AG04450 (cell line): ENCODE results near the gene CCSER1. TPM values are rescaled to one million over a fixed set of nuclear protein-coding genes. Genes with fewer than 3 reads are reported as not detected.
"Not testable (repeated sequence)": the region's sequence is repeated elsewhere in the genome, so short reads cannot be mapped to it uniquely, and the experiment has no call there.

Experiments used
- CTCF ChIA-PET: fragments of 300-600, 350-600 bp; formaldehyde crosslinking; extraction: SDS; loops from one replicate; lab custom pipeline; 2022; ENCODE audit warnings: antibody characterized with exemption, inconsistent platforms; lab: Charles Lee
- POLR2A ChIA-PET: fragments of 350-600 bp; formaldehyde crosslinking; extraction: SDS; loops from one replicate; lab custom pipeline; 2021; ENCODE audit warnings: antibody characterized with exemption, inconsistent platforms; lab: Yijun Ruan, JAX
- DNase-seq: peaks from one replicate; pipeline ENCODE4 v3.0.0-alpha.2; 2011; ENCODE audit warnings: low read depth, low spot score
- H3K27ac ChIP-seq: one replicate; pipeline ENCODE4 v1.5.1; 2012; ENCODE audit warnings: low read depth, low read length, control low read depth
- H3K27me3 ChIP-seq: one replicate; pipeline ENCODE4 v1.6.0; 2012; ENCODE audit warnings: low read length; ENCODE audit not compliant: control insufficient read depth, insufficient read depth
- H3K4me3 ChIP-seq: 2 replicates; pipeline ENCODE4 v1.5.1; 2011; ENCODE audit warnings: mild to moderate bottlenecking, low read depth, low read length, control low read depth
- H3K9me3 ChIP-seq: 2 replicates; pipeline ENCODE4 v1.5.1; 2012; ENCODE audit warnings: low read length; ENCODE audit not compliant: control insufficient read depth, insufficient read depth
- CTCF ChIP-seq: IDR thresholded peaks from 2 replicates; pipeline ENCODE4 v1.5.1; 2011; ENCODE audit warnings: low read depth, low read length, control low read depth, inconsistent platforms
- polyA plus RNA-seq: library from polyadenylated mRNA; depleted of rRNA; stranded (reverse); fragments of >200 nt; gene quantifications from 2 replicates; pipeline ENCODE4 v1.2.3, GENCODE V29; 2011

The CCSER1 gene
- polyA plus RNA-seq, 1 experiment = not detected

- ChIA-PET POLR2A (no interaction called here), CTCF (no interaction called here)
- DNase-seq = no peak
- TF ChIP-seq CTCF = no peak
- Histone ChIP-seq H3K4me3 (no peak overlapping the region), H3K9me3 (peaks cover 8% of the 10 kb centered on the region), H3K27ac (no peak overlapping the region), H3K27me3 (no peaks in the 10 kb centered on the region)
Measured at GRCh38 chr4:91359041-91360031, 1232.1 kb downstream of the CCSER1 start.

- Histone ChIP-seq H3K4me3 (no peak overlapping the region), H3K9me3 (peaks cover 4% of the 10 kb centered on the region), H3K27me3 (no peaks in the 10 kb centered on the region), H3K27ac (no peak overlapping the region)
- no peak for TF ChIP-seq CTCF
- ChIA-PET CTCF (no interaction called here), POLR2A (no interaction called here)
- DNase-seq = no peak
Measured at GRCh38 chr4:91362125-91362524, 1234.9 kb downstream of the CCSER1 start.

GRCh38 chr4:91366554-91366953 lies 1239.4 kb downstream of the CCSER1 start:
- ChIA-PET CTCF (no interaction called here), POLR2A (no interaction called here)
- Histone ChIP-seq H3K4me3 (no peak overlapping the region), H3K9me3 (peaks cover 4% of the 10 kb centered on the region; the same call in 1 of the 2 replicates), H3K27me3 (no peaks in the 10 kb centered on the region), H3K27ac (no peak overlapping the region)
- no peak for TF ChIP-seq CTCF
- DNase-seq = no peak

GRCh38 chr4:91369116-91369515 lies 1241.9 kb downstream of the CCSER1 start:
- Histone ChIP-seq H3K9me3 (peaks cover 4% of the 10 kb centered on the region; the same call in 1 of the 2 replicates), H3K27ac (no peak overlapping the region), H3K4me3 (no peak overlapping the region), H3K27me3 (no peaks in the 10 kb centered on the region)
- POLR2A ChIA-PET = no interaction called here
- no peak for TF ChIP-seq CTCF
- CTCF ChIA-PET = no interaction called here
- no peak for DNase-seq

GRCh38 chr4:91373546-91373945 lies 1246.4 kb downstream of the CCSER1 start:
- H3K27me3 ChIP-seq = no peaks in the 10 kb centered on the region
- H3K4me3 ChIP-seq = no peak overlapping the region
- TF ChIP-seq CTCF = no peak
- CTCF ChIA-PET = no interaction called here
- H3K27ac ChIP-seq = no peak overlapping the region
- POLR2A ChIA-PET = no interaction called here
- peaks cover 4% of the 10 kb centered on the region; the same call in 1 of the 2 replicates for H3K9me3 ChIP-seq
- DNase-seq = no peak

GRCh38 chr4:91405431-91405830 lies 1278.2 kb downstream of the CCSER1 start:
- POLR2A ChIA-PET, CTCF ChIA-PET: not testable (repeated sequence)

More at GRCh38 chr4:91405431-91405830, 1278.2 kb downstream of the CCSER1 start:
- not testable (repeated sequence) for H3K27ac ChIP-seq, H3K27me3 ChIP-seq, H3K9me3 ChIP-seq, DNase-seq, H3K4me3 ChIP-seq
